GM19238 (cell line): ENCODE results near the gene DDX51.
"Not testable (repeated sequence)": the region's sequence is repeated elsewhere in the genome, so short reads cannot be mapped to it uniquely, and the experiment has no call there.

Experiments used
- DNase-seq: peaks from one replicate; pipeline ENCODE4 v3.0.0; 2011; ENCODE audit warnings: low spot score; ENCODE audit not compliant: insufficient read length

The DDX51 gene

DNA sequence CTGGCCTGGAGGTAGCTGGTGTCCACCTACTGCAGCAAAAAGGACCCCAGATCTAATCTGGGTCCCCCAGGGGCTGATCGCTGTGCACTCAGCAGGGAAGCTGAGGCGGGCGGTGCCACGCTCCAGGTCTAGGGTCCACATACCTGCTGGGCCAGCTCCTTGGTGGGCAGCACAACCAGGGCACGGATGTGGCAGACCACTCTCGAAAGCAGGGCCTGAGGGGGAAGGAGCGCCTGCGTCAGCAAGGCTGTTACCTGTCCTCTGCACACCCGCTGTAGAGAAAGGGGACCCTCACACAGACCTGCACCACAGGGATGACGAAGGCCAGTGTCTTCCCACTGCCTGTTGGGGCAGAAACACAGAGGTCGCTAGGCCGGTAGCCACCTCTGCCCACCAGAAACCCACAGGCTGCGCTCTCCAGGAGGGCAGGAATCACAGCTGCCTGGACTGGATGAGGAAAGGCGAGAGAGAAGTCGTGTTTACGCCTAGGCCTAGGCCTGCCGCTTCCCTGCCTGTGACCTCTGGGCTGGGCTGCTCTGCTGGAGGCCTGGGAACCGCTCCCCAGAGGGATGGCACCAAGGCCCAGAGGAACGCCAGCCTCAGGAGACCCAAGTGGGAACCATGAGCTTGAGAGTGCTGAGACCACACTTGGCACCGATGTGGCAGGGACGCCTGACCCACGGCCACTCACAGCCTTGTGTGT, 2.0 kb downstream of the DDX51 start:
- DNase-seq = no peak

DNA sequence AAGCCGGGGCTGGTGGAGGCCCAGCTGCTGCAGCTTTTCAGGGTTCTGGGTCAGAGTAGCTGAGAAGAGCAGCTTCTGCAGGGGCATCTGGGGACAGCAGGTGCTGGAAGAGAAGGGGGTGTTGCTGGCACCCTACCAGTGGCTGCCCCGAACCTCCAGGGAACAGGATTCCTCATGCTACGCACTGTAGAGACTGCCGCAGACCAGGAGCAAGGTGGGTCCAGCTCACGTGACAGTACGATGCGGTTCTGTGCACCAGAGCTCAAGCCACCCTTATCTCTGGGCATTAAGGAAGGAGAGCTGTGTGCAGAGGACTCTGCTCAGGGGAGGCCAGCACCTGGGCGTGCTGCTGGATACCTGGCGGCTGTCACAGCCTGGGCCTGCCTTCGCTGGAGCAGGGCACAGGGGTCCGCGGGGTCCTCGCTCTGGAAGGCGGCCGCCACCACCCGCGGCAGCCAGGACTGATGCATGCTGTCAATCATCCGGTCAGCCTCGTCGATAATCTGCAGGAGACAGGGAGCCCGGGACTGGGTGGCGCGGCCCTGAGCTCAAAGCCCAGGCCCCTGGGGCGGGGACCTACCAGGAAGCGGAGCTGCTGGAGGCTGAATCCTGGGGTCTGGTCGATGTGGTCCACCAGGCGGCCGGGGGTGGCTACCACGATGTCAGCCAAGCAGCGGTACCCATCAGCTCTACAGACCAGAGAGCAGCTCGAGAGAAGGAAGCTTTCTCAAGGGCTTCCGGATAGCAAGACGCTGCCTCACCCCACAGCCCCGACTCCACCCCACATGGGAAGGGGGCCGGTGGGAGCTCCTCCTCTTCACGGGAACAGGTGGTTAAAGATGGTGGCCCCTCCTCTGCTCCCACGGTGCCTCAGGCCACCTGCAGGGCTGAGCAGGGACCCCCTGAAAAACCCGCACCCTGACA, 2.9 kb downstream of the DDX51 start:
- no peak for DNase-seq

DNA sequence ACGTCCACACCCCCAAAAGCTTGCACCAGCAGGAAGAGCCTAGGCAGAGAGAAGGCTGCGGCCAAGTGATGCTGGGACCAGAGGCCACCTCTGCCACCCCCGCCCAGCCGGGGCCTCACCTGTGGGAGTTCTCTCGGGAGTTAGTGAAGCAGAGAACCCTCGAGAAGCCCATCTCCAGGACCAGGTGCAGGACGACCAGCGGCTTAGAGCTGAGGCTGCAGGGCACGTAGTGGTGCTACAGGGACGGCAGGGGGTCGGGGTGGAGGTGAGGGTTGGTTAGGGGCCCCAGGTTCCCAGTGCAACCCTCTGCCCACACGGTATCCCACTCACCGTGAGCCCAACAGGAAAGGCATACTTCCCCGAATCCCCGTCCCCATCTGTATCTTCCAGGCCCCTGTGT, 3.6 kb downstream of the DDX51 start:
- no peak for DNase-seq

DNA sequence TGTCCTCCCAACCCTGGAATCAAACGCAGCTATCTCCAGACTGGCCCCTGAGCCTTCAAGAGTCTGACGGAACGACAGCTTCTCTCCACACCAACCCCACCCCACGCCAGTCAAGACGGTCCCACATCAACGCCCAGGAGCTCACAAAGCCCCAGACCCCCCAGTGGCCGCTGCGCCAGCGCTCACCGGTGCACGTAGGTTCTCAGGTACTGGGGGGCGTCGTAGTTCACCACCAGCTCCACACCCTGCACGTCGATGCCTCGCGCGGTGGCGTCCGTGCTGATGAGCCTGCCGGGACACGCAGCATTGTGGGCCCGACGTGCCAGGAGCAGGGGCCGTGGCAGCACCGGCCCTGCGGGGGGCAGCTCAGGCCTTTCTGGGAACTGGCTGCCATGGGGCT, 4.2 kb downstream of the DDX51 start:
- no peak for DNase-seq

DNA sequence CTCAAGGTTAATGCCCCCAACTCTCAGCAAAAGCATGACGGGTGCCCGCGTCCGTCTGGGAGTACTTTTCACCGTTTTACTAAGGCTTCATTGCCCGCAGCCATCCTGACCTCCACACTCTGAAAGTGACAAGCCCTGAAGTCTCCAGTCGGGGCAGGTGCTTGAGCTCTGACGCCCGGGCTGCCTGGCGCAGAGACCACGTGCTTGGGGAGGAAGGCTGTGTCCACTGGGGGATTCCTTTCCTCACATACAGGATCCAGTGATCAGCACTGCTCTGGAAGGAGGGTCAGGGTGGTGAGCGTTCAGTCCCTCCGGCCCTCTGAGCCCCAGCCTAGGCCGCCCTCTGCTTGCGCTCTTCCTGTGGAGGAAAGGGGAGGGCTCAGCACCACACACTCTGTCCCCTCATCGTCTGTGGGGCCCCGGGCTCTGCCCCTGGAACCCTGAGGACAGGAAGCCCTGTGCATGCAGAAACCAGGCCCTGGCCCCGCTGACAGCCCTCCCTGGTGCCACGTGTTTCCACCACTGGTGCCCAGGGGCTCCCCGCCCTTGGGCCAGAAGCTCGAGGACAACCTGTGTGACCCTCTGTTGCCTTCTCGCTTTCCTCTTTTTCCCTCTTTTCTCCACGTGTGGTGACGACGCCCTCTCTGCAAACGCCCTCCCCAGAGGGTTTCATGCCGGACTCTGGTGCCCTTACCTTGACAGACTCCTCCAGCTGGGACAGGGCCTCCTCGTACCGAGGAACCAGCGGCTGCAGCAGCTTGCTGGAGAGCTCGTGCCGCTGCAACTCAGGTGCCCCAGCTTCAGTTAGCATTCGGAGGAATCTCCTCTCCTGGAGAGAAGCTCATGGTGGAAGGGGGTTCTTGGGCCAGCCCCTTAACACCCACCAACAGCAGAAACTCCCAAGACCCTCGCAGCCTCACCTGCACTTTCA, 4.9 kb downstream of the DDX51 start:
- DNase-seq = no peak

DNA sequence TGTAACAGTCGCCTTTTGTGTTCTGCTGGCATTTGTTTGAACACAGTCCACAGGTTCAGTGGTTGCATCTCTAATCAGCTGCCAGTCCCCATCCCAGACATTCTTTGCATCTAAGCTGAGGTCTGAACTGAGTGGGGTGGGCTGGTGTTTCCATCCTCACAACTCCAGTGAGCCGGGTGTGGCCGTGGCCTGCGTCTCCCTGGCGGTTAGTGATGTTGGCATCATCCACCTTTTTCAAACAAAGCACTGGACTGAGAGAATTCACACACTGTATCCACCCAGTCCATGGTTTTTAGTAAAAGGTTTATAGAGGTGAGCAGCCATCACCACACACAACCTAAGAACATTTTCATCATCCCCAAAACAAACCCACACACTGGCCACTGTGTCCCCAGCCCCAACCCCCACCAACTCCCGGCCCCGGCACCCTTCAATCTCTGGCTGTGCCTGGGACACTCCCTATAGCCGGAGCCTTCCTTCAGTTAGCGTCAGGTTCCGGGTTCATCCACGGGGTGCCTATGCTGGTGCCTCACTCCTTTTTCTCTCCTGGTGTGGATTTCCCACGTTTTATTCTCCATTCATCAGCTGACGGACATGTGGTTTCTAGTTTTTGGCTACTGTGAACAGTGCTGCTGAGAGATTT, 6.5 kb downstream of the DDX51 start:
- DNase-seq = no peak

DNA sequence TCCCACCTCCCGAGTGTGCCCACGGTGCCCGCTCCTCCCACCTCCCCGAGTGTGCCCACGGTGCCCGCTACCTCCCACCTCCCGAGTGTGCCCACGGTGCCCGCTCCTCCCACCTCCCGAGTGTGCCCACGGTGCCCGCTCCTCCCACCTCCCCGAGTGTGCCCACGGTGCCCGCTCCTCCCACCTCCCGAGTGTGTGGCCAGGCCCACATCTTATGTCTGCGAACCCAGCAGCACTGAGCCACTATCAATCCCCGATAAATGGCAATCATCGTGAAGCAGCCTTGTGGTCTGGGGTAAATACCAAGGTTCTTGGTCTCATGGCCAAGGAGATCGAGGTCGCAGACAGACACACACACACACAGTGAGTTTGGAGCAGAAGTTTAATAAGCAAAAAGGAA, 7.9 kb downstream of the DDX51 start:
- not testable (repeated sequence) for DNase-seq

DNA sequence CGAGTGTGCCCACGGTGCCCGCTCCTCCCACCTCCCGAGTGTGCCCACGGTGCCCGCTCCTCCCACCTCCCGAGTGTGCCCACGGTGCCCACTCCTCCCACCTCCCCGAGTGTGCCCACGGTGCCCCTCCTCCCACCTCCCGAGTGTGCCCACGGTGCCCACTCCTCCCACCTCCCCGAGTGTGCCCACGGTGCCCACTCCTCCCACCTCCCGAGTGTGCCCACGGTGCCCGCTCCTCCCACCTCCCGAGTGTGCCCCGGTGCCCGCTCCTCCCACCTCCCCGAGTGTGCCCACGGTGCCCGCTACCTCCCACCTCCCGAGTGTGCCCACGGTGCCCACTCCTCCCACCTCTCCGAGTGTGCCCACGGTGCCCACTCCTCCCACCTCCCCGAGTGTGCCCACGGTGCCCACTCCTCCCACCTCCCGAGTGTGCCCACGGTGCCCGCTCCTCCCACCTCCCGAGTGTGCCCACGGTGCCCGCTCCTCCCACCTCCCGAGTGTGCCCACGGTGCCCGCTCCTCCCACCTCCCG, 9.4 kb downstream of the DDX51 start:
- DNase-seq = not testable (repeated sequence)

DNA sequence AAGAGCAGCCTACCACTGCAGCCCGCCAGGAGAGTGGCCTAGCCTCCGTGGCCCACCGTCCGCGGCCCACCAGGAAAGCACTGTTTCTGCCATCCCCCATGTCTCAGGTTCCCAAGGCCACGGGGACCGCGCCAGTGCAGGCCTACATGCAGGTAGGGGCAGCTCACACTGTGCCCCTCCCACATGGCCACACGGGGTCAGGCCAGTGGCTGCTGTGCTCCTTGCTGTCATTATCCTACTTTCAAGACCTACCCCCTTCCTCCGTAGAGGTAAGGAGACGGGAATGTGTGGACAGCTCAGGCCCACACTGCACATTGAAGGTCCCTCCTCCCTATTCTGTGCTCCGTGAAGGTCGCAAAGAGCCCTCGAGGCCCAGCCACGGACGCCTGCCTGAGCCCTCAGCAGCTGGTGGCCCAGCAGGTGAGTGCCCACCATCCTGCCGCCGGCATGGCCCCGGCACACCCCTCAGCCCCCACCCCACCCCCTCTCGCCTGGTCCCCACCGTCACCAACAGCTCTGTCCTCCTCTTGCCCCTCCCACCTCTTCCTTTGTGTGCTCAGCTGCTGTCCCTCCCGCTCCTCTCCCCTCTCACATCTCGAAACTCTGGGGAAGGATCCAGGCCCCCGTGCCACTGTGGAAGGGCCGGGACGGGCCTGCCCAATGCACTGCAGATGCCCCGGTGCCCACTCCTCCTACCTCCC, 10.0 kb downstream of the DDX51 start:
- no peak for DNase-seq

DNA sequence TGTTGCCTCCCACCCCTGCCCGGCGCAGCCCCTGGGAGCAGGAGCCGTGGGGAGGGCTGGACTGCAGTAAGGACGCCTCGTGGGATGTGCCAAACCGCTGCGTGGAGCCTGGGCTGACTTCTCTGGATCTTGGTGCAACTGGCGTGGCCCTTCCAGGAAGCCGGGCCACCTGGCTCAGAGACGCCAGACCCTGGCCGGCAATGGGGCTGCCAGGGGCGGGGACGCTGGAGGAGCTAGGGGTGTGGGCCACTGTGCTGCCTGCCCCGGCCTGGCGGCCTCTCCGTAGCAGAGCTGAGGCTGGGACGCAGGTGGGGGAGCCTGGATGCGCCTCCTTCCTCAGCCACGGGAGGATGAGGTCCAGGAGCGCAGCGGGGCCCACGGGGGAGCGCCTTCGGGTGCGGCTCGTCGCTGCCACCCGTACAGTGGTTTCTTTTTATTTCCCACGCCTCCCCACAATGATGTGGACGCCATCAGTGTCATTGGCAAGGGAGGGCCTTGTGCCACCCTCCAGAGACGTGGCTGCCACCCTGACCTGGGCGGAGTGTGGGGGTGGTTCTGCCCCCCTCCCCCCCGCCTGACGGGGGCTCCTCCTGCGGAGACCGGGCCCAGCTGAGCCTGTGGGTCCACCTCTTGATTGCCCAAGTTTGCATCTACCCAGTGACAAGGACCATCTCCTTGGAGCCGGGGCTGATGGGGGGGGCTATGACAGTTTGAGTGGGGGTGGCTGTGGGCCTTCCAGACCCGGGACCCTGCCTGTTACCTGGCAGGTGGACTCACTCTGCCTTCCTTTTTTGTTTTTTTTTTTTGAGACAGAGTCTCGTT, 11.3 kb downstream of the DDX51 start:
- DNase-seq = no peak

DNA sequence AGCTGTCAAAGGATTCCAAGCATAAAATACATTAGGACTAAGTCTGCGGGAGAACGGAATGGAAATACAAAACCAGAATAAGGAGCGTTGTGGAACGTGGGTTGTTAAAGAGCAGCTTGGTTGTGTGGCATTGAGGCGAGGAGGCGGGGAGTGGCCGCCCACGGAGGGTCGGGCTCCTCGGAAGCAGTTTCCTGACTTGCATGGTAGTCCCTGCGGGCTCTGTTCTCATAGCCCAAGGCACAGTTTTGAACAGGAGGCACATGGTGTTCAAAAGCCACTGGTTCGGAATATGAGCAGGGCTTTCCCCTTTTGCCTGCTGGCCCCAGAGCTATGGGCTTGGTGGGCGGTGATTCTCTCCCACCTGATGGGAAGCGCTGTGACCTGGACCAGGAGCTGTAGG, 12.2 kb downstream of the DDX51 start:
- DNase-seq = no peak

DNA sequence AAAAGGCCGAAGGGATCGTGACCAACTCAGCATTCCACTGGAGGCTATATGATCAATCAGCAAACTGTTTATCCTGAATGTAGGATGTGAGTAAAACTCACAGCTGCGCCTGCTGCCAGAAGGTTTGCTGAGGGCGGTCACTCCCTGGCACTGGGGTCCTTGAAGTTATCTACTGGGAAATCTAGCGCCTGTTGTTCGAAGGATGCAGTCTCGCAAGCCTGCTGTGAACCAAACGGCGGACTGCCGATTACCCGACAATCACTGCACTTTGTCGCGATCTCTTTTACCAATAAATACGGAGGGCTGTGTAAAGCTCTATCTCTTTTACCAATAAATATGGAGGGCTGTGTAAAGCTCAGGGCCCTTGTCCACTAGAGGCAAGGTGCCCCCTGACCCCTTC, 12.9 kb downstream of the DDX51 start:
- DNase-seq = no peak

DNA sequence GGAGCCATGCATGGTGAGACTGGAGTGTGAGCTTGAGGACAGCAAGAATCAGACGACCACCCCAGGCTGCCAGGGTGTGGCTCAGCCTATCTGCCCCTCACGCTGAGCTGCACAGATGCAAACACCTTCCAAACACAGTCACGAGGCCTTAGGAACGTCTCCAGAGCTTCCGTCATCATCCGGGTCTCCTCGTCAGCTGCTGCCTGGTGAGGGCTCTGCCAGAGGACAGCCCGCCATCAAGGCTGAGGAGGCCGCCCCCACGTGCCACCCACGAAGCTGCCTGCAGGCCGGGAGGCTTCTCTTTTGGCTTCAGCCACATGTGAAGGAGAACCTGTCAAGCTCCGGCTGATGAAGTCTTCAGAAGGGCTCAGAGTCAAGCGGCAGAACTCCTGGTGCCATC, 13.4 kb downstream of the DDX51 start:
- no peak for DNase-seq

DNA sequence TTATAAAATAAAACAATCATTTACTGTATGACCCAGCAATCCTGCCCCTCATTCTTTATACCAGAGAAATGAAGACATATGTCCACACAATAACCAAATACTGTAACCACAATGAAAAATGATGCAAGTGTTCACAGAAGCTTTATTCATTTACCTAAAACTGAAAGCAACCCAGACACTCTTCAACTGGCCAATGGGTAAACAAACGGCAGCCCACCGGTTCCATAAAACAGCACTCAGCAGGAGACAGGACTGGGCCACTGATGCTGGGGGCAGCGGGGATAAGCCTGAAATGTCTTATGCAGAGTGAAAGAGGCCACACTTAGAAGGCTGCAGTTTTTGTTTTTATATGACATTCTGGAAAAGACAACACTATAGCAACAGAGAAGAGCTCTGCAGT, 15.1 kb downstream of the DDX51 start:
- DNase-seq = no peak

DNA sequence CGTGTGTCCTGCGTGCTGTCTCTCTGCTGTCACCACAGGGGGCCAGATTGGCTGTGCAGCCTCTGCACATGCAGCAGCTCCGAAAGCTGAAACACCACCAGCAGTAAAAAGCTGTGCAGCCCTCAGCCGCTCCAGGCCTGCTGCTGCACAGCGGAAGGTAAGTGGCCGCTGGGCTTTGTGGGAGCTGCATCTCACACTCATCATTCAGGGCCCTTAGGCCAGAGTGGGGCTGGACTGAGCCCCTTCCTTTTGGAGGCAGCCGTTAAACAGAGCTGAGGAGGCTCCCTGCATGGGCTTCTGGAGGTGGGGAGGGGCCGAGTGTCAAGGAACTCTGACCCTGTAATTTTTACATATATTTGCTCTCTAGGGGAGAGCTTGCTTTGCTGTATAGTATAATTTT, 17.1 kb downstream of the DDX51 start:
- no peak for DNase-seq

DNA sequence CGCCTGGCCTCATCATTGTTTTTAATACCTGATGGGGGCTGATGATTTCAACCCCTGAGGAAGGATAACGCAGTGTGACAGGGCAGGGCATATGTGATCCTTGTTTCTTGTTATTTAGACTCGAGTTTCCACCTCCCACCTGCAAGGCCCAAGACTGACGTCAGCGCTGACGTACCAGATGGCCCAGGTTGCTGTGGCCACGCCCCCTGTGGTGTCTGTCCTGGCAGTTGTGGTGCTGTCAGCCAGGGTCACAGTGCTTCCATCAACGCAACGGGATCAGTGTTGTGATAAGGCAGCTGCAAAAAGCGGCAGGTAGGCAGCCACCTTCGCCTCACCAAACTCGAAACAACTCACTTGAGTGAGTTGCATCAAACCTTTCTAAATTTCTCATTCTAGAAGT, 18.4 kb downstream of the DDX51 start:
- no peak for DNase-seq

DNA sequence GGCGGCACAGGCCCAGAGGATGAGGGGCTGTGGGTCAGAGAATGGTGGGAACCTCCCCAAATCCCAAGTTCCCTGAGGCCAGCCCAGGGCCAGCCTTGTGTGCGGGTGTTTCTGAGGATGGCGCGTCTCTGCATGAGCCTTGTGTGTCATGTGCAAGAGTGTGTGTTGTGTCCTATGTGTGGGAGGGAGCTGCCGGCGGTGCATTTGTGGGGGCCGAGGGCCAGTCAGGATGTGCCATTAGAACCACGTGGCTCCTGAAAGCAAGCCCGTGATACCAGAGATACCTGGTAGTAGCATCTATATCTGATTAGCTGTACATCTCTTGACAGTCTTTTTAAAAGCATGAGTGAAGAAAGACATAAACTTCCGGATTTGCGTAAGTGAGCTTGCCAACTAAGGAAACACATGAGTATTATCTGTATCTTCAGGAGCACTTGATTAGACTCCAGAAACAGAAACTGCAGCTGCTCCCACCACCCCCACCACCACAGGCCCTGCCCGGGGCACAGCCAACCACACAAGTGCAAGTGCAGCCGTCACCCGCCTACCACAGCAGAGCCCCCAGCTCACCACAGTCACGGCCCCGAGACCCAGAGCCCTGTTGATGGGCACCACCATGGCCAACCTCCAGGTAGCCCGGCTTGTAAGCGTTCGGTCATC, 19.2 kb downstream of the DDX51 start:
- DNase-seq = no peak

DNA sequence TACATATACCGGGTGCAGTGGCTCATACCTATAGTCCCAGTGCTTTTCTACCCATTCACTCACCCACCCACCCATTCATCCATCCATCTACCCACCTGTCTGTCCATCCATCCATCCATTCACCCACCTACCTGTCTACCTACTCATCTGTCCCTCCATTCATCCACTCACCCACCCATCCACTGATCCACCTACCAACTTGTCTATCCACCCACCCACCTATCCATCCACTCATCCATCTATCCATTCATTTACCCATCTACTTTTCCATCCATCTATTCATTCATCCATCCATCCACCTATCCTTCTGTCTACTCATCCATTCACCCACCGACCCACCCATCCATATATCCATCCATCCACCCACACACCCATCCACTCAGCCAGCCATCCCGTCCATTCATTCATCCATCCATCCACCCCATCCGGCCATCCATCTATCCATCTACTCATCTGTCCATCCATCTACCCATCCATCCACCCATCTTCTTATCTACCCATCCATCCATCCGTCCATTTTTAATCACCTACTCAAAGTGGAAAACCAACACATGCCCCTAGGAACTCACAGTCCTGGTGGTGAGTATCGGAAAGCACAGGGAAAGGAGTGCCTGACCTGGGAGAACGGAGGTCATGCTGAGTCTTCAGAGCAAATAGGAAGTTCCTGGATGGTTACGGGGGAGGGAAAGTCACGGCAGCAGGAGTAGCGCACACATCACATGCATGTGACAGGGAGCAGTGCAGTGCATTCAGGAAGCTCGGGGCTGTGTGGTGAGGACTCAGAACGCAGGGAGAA, 20.0 kb downstream of the DDX51 start:
- DNase-seq = no peak
